Fibroblast of lung (primary cell): ENCODE data around the gene FOXB2. TPM values are rescaled to one million over a fixed set of nuclear protein-coding genes. Genes with fewer than 3 reads are reported as not detected.
"Not testable (repeated sequence)": the region's sequence is repeated elsewhere in the genome, so short reads cannot be mapped to it uniquely, and the experiment has no call there.

Experiments used
- DNase-seq, 2 donors: peaks; one replicate each; pipeline versions ENCODE4 v3.0.0 to v3.0.0-alpha.2; 2010; ENCODE audit warnings: low read depth in 2 of 2
- H2AFZ ChIP-seq: 2 replicates; pipeline ENCODE4 v1.5.1; 2012; ENCODE audit warnings: low read length, control low read depth, inconsistent platforms
- H3K27ac ChIP-seq: 2 replicates; pipeline ENCODE4 v1.5.1; 2011; ENCODE audit warnings: low read length, control low read depth; ENCODE audit not compliant: insufficient read depth
- H3K27me3 ChIP-seq: 2 replicates; pipeline ENCODE4 v1.5.1; 2011; ENCODE audit warnings: mild to moderate bottlenecking, low read length; ENCODE audit not compliant: control insufficient read depth, insufficient read depth
- H3K36me3 ChIP-seq: 2 replicates; pipeline ENCODE4 v1.5.1; 2011; ENCODE audit warnings: low read length; ENCODE audit not compliant: control insufficient read depth, insufficient read depth
- H3K4me1 ChIP-seq: 2 replicates; pipeline ENCODE4 v1.5.1; 2011; ENCODE audit warnings: low read length; ENCODE audit not compliant: control insufficient read depth, insufficient read depth; ENCODE audit errors: extremely low read depth
- H3K4me2 ChIP-seq: 2 replicates; pipeline ENCODE4 v1.5.1; 2011; ENCODE audit warnings: low read length, control low read depth; ENCODE audit not compliant: insufficient read depth; ENCODE audit errors: extremely low read depth
- H3K4me3 ChIP-seq, 4 experiments: fragments of 200-600 bp in 1 of 4; sonication (generic) in 1 of 4; replicated peaks in 1 of 4; 2 replicates each; pipeline ENCODE4 v1.5.1; 2011 to 2016; ENCODE audit warnings: low read length in 4 of 4, low read depth in 3 of 4, mild to moderate bottlenecking in 3 of 4, control low read depth in 2 of 4, inconsistent platforms in 1 of 4, mixed read lengths in 1 of 4; ENCODE audit not compliant: insufficient read depth in 1 of 4; ENCODE audit errors: control extremely low read depth in 1 of 4
- H3K79me2 ChIP-seq: 2 replicates; pipeline ENCODE4 v1.5.1; 2012; ENCODE audit warnings: mild to moderate bottlenecking, low read length, inconsistent platforms; ENCODE audit not compliant: control insufficient read depth, insufficient read depth
- H3K9ac ChIP-seq: 2 replicates; pipeline ENCODE4 v1.5.1; 2011; ENCODE audit warnings: mild to moderate bottlenecking, low read length, control low read depth; ENCODE audit not compliant: insufficient read depth
- H3K9me3 ChIP-seq: 2 replicates; pipeline ENCODE4 v1.5.1; 2012; ENCODE audit warnings: low read depth, low read length; ENCODE audit not compliant: control insufficient read depth, insufficient read depth
- H4K20me1 ChIP-seq: 2 replicates; pipeline ENCODE4 v1.5.1; 2011; ENCODE audit warnings: low read length; ENCODE audit not compliant: control insufficient read depth, insufficient read depth; ENCODE audit errors: extremely low read depth
- CTCF ChIP-seq, 2 donors: IDR thresholded peaks in 1 of 2; conservative IDR thresholded peaks in 1 of 2; 1 replicate in 1 of 2; 2 replicates in 1 of 2; pipeline ENCODE4 v1.5.1; 2011 to 2012; ENCODE audit warnings: low read length in 2 of 2, control low read depth in 1 of 2, inconsistent platforms in 1 of 2, low read depth in 1 of 2, mild to moderate bottlenecking in 1 of 2
- EZH2 ChIP-seq: IDR thresholded peaks from 2 replicates; pipeline ENCODE4 v1.5.1; 2012; ENCODE audit warnings: low read length, control low read depth, mild to moderate bottlenecking; ENCODE audit errors: missing control alignments
- polyA minus RNA-seq: library from RNA; depleted of rRNA, polyadenylated mRNA; stranded (reverse); fragments of >200 nt; gene quantifications from 2 replicates; pipeline ENCODE4 v1.2.3, GENCODE V29; 2011; ENCODE audit warnings: low replicate concordance
- polyA plus RNA-seq, 2 donors: library from polyadenylated mRNA; depleted of rRNA in 1 of 2; stranded (reverse) in 1 of 2; unstranded in 1 of 2; fragments of >200 nt; gene quantifications; 2 replicates each; pipeline ENCODE4 v1.2.1, GENCODE V29; 2011 to 2012; ENCODE audit warnings: missing spikeins in 1 of 2
- total RNA-seq: library from RNA; depleted of rRNA; stranded (reverse); fragments of >200 nt; gene quantifications from 2 replicates; pipeline ENCODE4 v1.2.1, GENCODE V29; 2014

Gene FOXB2
- total RNA-seq, result not detected in 2 replicates
- not detected in 2 replicates for polyA plus RNA-seq
- polyA plus RNA-seq (2012), result not detected in 2 replicates
- polyA minus RNA-seq, result not detected in 2 replicates

GRCh38 chr9:77019236-77019925 is at the start of gene FOXB2:
Gene FOXB2, plus strand, starts transcription at chr9:77019655. Its CDS starts 0 bp downstream, at chr9:77019655.
- Histone ChIP-seq H3K36me3 (no peaks in the 10 kb centered on the region), H3K9me3 (no peaks in the 10 kb centered on the region), H2AFZ (no peak within 1 kb of the TSS), H4K20me1 (no peaks in the 10 kb centered on the region), H3K9ac (no peak within 1 kb of the TSS), H3K4me3 (no peak within 1 kb of the TSS), H3K79me2 (no peaks in the 10 kb centered on the region), H3K27me3 (peaks cover 88% of the 10 kb centered on the region), H3K4me1 (no peaks in the 10 kb centered on the region), H3K27ac (no peak within 1 kb of the TSS), H3K4me2 (no peak within 1 kb of the TSS)
- peak; percentile 100 for TF ChIP-seq EZH2
- TF ChIP-seq CTCF (conservative IDR thresholded peaks at IDR 0.05 in 1 of 2, IDR thresholded peaks at IDR 0.05 in 1 of 2; ENCODE audit: low read depth in 1 of 2, low read length in 2 of 2), result no peak
- no peak for DNase-seq

GRCh38 chr9:76969716-76970115 is 49.7 kb upstream of the FOXB2 start:
- H3K4me3 ChIP-seq, result no peak overlapping the region
- no peak overlapping the region for H3K4me2 ChIP-seq
- no peak overlapping the region for H2AFZ ChIP-seq
- H3K9ac ChIP-seq, result no peak overlapping the region
- TF ChIP-seq EZH2 (no peak), CTCF (conservative IDR thresholded peaks at IDR 0.05 in 1 of 2, IDR thresholded peaks at IDR 0.05 in 1 of 2; ENCODE audit: low read depth in 1 of 2, low read length in 2 of 2) (no peak)
- no peak for DNase-seq
- H3K9me3 ChIP-seq, result no peaks in the 10 kb centered on the region
- H3K4me1 ChIP-seq, result no peaks in the 10 kb centered on the region
- no peaks in the 10 kb centered on the region for H4K20me1 ChIP-seq
- H3K27ac ChIP-seq, result no peak overlapping the region
- H3K36me3 ChIP-seq, result no peaks in the 10 kb centered on the region
- H3K27me3 ChIP-seq, result peaks cover 2% of the 10 kb centered on the region
- H3K79me2 ChIP-seq, result no peaks in the 10 kb centered on the region

- DNase-seq, H3K4me3 ChIP-seq, H4K20me1 ChIP-seq, H3K36me3 ChIP-seq, H3K4me1 ChIP-seq, H3K9me3 ChIP-seq, H3K79me2 ChIP-seq, H3K27ac ChIP-seq, H2AFZ ChIP-seq, H3K9ac ChIP-seq, H3K4me2 ChIP-seq, H3K27me3 ChIP-seq: not testable (repeated sequence)
Observed at GRCh38 chr9:76978831-76979230, 40.6 kb upstream of the FOXB2 start.
